ENCODE data around the gene NEK9.

DNA sequence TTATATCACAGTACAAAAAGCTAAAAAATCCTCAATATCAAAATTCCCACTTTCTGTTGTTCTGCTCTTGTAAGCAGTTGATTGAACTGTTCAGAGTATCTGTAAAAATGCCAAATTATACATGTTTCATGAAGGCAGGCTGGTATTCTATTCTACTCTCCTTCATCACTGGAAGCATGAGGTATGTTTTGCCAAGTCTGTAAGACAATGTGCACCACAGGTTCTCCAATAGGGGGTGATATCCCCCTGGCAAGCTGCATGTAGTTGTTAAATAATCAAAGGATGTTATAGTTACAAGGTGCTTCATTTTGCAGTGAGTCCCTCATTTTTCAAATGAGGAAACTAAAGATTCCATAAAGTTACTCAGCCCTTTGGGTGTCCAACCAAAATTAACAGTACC lies 15.1 kb upstream of the NEK9 start:
- TF ChIP-seq, protein P1, sequence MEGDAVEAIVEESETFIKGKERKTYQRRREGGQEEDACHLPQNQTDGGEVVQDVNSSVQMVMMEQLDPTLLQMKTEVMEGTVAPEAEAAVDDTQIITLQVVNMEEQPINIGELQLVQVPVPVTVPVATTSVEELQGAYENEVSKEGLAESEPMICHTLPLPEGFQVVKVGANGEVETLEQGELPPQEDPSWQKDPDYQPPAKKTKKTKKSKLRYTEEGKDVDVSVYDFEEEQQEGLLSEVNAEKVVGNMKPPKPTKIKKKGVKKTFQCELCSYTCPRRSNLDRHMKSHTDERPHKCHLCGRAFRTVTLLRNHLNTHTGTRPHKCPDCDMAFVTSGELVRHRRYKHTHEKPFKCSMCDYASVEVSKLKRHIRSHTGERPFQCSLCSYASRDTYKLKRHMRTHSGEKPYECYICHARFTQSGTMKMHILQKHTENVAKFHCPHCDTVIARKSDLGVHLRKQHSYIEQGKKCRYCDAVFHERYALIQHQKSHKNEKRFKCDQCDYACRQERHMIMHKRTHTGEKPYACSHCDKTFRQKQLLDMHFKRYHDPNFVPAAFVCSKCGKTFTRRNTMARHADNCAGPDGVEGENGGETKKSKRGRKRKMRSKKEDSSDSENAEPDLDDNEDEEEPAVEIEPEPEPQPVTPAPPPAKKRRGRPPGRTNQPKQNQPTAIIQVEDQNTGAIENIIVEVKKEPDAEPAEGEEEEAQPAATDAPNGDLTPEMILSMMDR (IDR thresholded peaks at IDR 0.05), result no peak
- TF ChIP-seq ZNF232 (CRISPR knock-in tag; IDR thresholded peaks at IDR 0.05) (no peak), ZNF121 (CRISPR knock-in tag; IDR thresholded peaks at IDR 0.05) (no peak), NR3C1 (CRISPR knock-in tag; conservative IDR thresholded peaks at IDR 0.05; ENCODE audit: low read depth) (no peak), TCF7 (CRISPR knock-in tag; IDR thresholded peaks at IDR 0.05; ENCODE audit: low read depth) (no peak), ELF4 (CRISPR knock-in tag; IDR thresholded peaks at IDR 0.05; ENCODE audit: low read depth) (no peak), ATF1 (CRISPR knock-in tag; IDR thresholded peaks at IDR 0.05) (no peak)
- TF ChIP-seq, protein P2, sequence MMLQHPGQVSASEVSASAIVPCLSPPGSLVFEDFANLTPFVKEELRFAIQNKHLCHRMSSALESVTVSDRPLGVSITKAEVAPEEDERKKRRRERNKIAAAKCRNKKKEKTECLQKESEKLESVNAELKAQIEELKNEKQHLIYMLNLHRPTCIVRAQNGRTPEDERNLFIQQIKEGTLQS (CRISPR knock-in tag; conservative IDR thresholded peaks at IDR 0.05), result no peak
- TF ChIP-seq, protein P3, sequence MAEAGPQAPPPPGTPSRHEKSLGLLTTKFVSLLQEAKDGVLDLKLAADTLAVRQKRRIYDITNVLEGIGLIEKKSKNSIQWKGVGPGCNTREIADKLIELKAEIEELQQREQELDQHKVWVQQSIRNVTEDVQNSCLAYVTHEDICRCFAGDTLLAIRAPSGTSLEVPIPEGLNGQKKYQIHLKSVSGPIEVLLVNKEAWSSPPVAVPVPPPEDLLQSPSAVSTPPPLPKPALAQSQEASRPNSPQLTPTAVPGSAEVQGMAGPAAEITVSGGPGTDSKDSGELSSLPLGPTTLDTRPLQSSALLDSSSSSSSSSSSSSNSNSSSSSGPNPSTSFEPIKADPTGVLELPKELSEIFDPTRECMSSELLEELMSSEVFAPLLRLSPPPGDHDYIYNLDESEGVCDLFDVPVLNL (CRISPR knock-in tag; IDR thresholded peaks at IDR 0.05; ENCODE audit: borderline replicate concordance, low read depth), result no peak
